ENCODE results near the gene EVC2.

The EVC2 gene

DNA sequence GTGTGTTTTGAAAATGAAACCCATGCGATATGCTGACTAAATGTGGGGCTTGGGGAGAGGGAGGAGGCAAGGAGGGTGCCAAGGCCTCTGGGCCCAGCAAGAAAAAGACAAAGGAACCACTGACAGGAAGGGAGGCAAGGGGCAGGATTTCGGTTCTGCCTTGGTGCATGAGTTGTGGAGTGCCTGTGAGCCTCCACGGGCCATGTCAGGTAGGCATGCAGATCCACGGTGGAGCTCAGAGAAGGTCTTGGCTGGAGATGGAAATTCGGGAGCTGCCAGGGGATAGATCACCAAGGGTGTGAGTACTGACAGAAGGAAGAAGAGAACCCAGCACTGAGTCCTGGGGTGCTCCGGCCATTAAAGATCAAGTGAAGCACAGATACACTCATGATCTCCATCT lies 4.1 kb downstream of the EVC2 start:
- H3K4me3 ChIP-seq (ENCODE audit: low read length, poor library complexity, severe bottlenecking) = no peak overlapping the region
- no peaks in the 10 kb centered on the region for H3K36me3 ChIP-seq (ENCODE audit: insufficient read depth, low read length)
- H3K79me2 ChIP-seq (ENCODE audit: insufficient read depth, low read length) = no peaks in the 10 kb centered on the region
- no peaks in the 10 kb centered on the region for H3K27me3 ChIP-seq (ENCODE audit: insufficient read depth, low read length, poor library complexity, severe bottlenecking)
- no peaks in the 10 kb centered on the region for H3F3A ChIP-seq (ENCODE audit: low read depth)
- no peak overlapping the region for H3K4me2 ChIP-seq (ENCODE audit: low read depth, low read length, poor library complexity, severe bottlenecking)
- no peak overlapping the region for H3K9ac ChIP-seq (ENCODE audit: low read depth, low read length, poor library complexity, severe bottlenecking)
- H4K20me1 ChIP-seq (ENCODE audit: insufficient read depth, low read length, poor library complexity, severe bottlenecking) = no peaks in the 10 kb centered on the region
- no peaks in the 10 kb centered on the region for H3K9me2 ChIP-seq (replicated peaks; ENCODE audit: low read depth, low read length)
- TF ChIP-seq EZH2phosphoT487 (IDR thresholded peaks at IDR 0.05; ENCODE audit: borderline replicate concordance) = no peak
- TF ChIP-seq, protein P1, sequence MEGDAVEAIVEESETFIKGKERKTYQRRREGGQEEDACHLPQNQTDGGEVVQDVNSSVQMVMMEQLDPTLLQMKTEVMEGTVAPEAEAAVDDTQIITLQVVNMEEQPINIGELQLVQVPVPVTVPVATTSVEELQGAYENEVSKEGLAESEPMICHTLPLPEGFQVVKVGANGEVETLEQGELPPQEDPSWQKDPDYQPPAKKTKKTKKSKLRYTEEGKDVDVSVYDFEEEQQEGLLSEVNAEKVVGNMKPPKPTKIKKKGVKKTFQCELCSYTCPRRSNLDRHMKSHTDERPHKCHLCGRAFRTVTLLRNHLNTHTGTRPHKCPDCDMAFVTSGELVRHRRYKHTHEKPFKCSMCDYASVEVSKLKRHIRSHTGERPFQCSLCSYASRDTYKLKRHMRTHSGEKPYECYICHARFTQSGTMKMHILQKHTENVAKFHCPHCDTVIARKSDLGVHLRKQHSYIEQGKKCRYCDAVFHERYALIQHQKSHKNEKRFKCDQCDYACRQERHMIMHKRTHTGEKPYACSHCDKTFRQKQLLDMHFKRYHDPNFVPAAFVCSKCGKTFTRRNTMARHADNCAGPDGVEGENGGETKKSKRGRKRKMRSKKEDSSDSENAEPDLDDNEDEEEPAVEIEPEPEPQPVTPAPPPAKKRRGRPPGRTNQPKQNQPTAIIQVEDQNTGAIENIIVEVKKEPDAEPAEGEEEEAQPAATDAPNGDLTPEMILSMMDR (conservative IDR thresholded peaks at IDR 0.05; ENCODE audit: low read length) = no peak
- peaks cover 6% of the 10 kb centered on the region; the same call in 1 of the 2 replicates for H3K9me3 ChIP-seq (ENCODE audit: insufficient read depth, low read depth, low read length)
- no peak overlapping the region for H2AFZ ChIP-seq (ENCODE audit: low read length)
- H3K4me1 ChIP-seq (ENCODE audit: insufficient read depth, low read length, poor library complexity, severe bottlenecking) = no peaks in the 10 kb centered on the region

DNA sequence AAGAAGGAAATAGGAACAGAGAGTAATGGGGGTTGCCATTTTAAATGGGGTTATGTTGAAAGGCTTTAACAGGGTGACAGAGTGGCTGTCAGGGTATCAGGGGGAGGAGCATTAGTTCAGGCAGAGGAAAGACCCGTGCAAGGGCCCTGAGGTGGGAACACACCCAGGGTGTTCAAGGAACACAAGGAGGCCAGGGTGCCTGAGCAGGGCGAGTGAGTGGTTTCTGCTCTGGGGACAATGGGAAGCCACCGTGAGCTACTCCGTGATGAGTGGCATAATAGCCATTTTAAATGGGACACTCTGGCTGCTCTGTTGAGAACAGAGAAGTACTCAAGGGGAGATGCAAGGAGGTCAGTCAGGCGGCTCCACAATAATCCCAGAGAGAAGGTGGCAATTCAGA lies 4.5 kb downstream of the EVC2 start:
- Histone ChIP-seq H2AFZ (ENCODE audit: low read length) (no peak overlapping the region), H3K36me3 (ENCODE audit: insufficient read depth, low read length) (no peaks in the 10 kb centered on the region), H3K9ac (ENCODE audit: low read depth, low read length, poor library complexity, severe bottlenecking) (no peak overlapping the region), H3K4me2 (ENCODE audit: low read depth, low read length, poor library complexity, severe bottlenecking) (no peak overlapping the region), H3K9me3 (ENCODE audit: insufficient read depth, low read depth, low read length) (peaks cover 7% of the 10 kb centered on the region; the same call in 1 of the 2 replicates), H3K79me2 (ENCODE audit: insufficient read depth, low read length) (no peaks in the 10 kb centered on the region), H3F3A (ENCODE audit: low read depth) (no peaks in the 10 kb centered on the region), H4K20me1 (ENCODE audit: insufficient read depth, low read length, poor library complexity, severe bottlenecking) (no peaks in the 10 kb centered on the region), H3K4me3 (ENCODE audit: low read length, poor library complexity, severe bottlenecking) (no peak overlapping the region), H3K27me3 (ENCODE audit: insufficient read depth, low read length, poor library complexity, severe bottlenecking) (no peaks in the 10 kb centered on the region), H3K4me1 (ENCODE audit: insufficient read depth, low read length, poor library complexity, severe bottlenecking) (no peaks in the 10 kb centered on the region), H3K9me2 (replicated peaks; ENCODE audit: low read depth, low read length) (no peaks in the 10 kb centered on the region)
- TF ChIP-seq EZH2phosphoT487 (IDR thresholded peaks at IDR 0.05; ENCODE audit: borderline replicate concordance) = no peak
- TF ChIP-seq, protein P1 (conservative IDR thresholded peaks at IDR 0.05; ENCODE audit: low read length) = no peak

DNA sequence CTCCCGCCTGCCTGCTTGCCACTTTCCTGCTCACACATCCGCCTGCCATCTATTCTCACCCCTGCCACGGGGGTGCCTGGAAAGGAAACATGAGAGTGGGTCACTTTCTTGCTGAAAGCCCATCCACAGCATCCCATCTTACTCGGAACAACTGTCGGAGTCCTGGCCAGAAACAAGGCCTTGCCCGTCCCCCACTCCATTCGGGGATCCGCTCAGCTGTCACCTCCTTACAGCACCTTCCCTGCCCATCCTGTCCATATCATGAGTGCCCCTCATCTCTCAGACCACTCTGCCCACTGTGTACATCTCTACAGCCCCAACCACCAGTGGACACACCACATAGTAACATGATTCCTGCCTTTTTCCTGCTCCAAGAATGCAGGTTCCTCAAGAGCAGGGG lies 6.4 kb downstream of the EVC2 start:
- H3K79me2 ChIP-seq (ENCODE audit: insufficient read depth, low read length) = no peaks in the 10 kb centered on the region
- TF ChIP-seq, protein P1 (conservative IDR thresholded peaks at IDR 0.05; ENCODE audit: low read length) = no peak
- no peak for TF ChIP-seq EZH2phosphoT487 (IDR thresholded peaks at IDR 0.05; ENCODE audit: borderline replicate concordance)
- H3K4me3 ChIP-seq (ENCODE audit: low read length, poor library complexity, severe bottlenecking) = no peak overlapping the region
- H2AFZ ChIP-seq (ENCODE audit: low read length) = no peak overlapping the region
- no peaks in the 10 kb centered on the region for H3K9me2 ChIP-seq (replicated peaks; ENCODE audit: low read depth, low read length)
- H3K9me3 ChIP-seq (ENCODE audit: insufficient read depth, low read depth, low read length) = peaks cover 10% of the 10 kb centered on the region; the same call in 1 of the 2 replicates
- H3K27me3 ChIP-seq (ENCODE audit: insufficient read depth, low read length, poor library complexity, severe bottlenecking) = no peaks in the 10 kb centered on the region
- no peaks in the 10 kb centered on the region for H3F3A ChIP-seq (ENCODE audit: low read depth)
- H4K20me1 ChIP-seq (ENCODE audit: insufficient read depth, low read length, poor library complexity, severe bottlenecking) = no peaks in the 10 kb centered on the region
- H3K4me1 ChIP-seq (ENCODE audit: insufficient read depth, low read length, poor library complexity, severe bottlenecking) = no peaks in the 10 kb centered on the region
- H3K9ac ChIP-seq (ENCODE audit: low read depth, low read length, poor library complexity, severe bottlenecking) = no peak overlapping the region
- H3K36me3 ChIP-seq (ENCODE audit: insufficient read depth, low read length) = no peaks in the 10 kb centered on the region
- no peak overlapping the region for H3K4me2 ChIP-seq (ENCODE audit: low read depth, low read length, poor library complexity, severe bottlenecking)
